Glutamatergic neuron (in vitro differentiated cells): ENCODE data around the gene UGT2B10. TPM values are rescaled to one million over a fixed set of nuclear protein-coding genes. Genes with fewer than 3 reads are reported as not detected.

Source experiments
- DNase-seq: peaks from one replicate; pipeline ENCODE4 v3.0.0; 2022
- H3K27ac Mint-ChIP-seq: one replicate; pipeline ENCODE4 v1.8.0; 2020; ENCODE audit warnings: mild to moderate bottlenecking, mixed read lengths, inconsistent platforms; ENCODE audit not compliant: unreplicated experiment
- H3K27me3 Mint-ChIP-seq: one replicate; pipeline ENCODE4 v1.8.0; 2020; ENCODE audit warnings: mild to moderate bottlenecking, moderate library complexity, mixed read lengths, inconsistent platforms; ENCODE audit not compliant: unreplicated experiment
- H3K36me3 Mint-ChIP-seq: one replicate; pipeline ENCODE4 v1.8.0; 2020; ENCODE audit warnings: mild to moderate bottlenecking, mixed read lengths, inconsistent platforms; ENCODE audit not compliant: unreplicated experiment
- H3K4me1 Mint-ChIP-seq: one replicate; pipeline ENCODE4 v1.8.0; 2020; ENCODE audit warnings: mild to moderate bottlenecking, low read depth, mixed read lengths, inconsistent platforms; ENCODE audit not compliant: unreplicated experiment
- H3K4me3 Mint-ChIP-seq: one replicate; pipeline ENCODE4 v1.8.0; 2020; ENCODE audit warnings: mild to moderate bottlenecking, mixed read lengths, inconsistent platforms; ENCODE audit not compliant: unreplicated experiment
- H3K9me3 Mint-ChIP-seq: one replicate; pipeline ENCODE4 v1.8.0; 2020; ENCODE audit warnings: mild to moderate bottlenecking, moderate library complexity, mixed read lengths, inconsistent platforms; ENCODE audit not compliant: unreplicated experiment
- CTCF ChIP-seq: fragments of 200-600 bp; sonication (generic); IDR thresholded peaks from one replicate; pipeline ENCODE4 v1.5.0; 2021; ENCODE audit not compliant: partially characterized antibody, unreplicated experiment
- total RNA-seq: library from RNA; stranded (reverse); fragmentation: NEBNext Ultra II Directional; extraction: Animal tissue kit (Norgen Biotek cat#: 25700); gene quantifications from one replicate; pipeline ENCODE4 v1.2.1, GENCODE V29; 2021; ENCODE audit not compliant: unreplicated experiment

The UGT2B10 gene
- total RNA-seq, 1 donor from 2014 or later, result not detected

- Mint-ChIP-seq H3K4me1 (no peaks in the 10 kb centered on the region), H3K9me3 (peaks cover under 1% of the 10 kb centered on the region), H3K27ac (no peak overlapping the region), H3K36me3 (no peaks in the 10 kb centered on the region), H3K27me3 (no peaks in the 10 kb centered on the region), H3K4me3 (no peak overlapping the region)
- no peak for DNase-seq
- no peak for TF ChIP-seq CTCF
Observed at GRCh38 chr4:68861057-68861456, 45.3 kb downstream of the UGT2B10 start.

GRCh38 chr4:68864438-68865187 lies 48.8 kb downstream of the UGT2B10 start:
- H3K4me1 Mint-ChIP-seq, result no peaks in the 10 kb centered on the region
- TF ChIP-seq CTCF, result no peak
- H3K27ac Mint-ChIP-seq, result no peak overlapping the region
- no peaks in the 10 kb centered on the region for H3K36me3 Mint-ChIP-seq
- H3K27me3 Mint-ChIP-seq, result no peaks in the 10 kb centered on the region
- H3K4me3 Mint-ChIP-seq, result no peak overlapping the region
- DNase-seq, result no peak
- H3K9me3 Mint-ChIP-seq, result peaks cover 2% of the 10 kb centered on the region

GRCh38 chr4:68865188-68865638 lies 49.4 kb downstream of the UGT2B10 start:
- no peaks in the 10 kb centered on the region for H3K4me1 Mint-ChIP-seq
- peaks cover 2% of the 10 kb centered on the region for H3K9me3 Mint-ChIP-seq
- H3K36me3 Mint-ChIP-seq, result no peaks in the 10 kb centered on the region
- no peak for DNase-seq
- no peak overlapping the region for H3K27ac Mint-ChIP-seq
- H3K4me3 Mint-ChIP-seq, result no peak overlapping the region
- no peak for TF ChIP-seq CTCF
- no peaks in the 10 kb centered on the region for H3K27me3 Mint-ChIP-seq

GRCh38 chr4:68865760-68866159 lies 50.0 kb downstream of the UGT2B10 start:
- no peak overlapping the region for H3K4me3 Mint-ChIP-seq

More at GRCh38 chr4:68865760-68866159, 50.0 kb downstream of the UGT2B10 start:
- no peaks in the 10 kb centered on the region for H3K36me3 Mint-ChIP-seq
- H3K9me3 Mint-ChIP-seq, result peaks cover 2% of the 10 kb centered on the region
- H3K27me3 Mint-ChIP-seq, result no peaks in the 10 kb centered on the region
- no peak overlapping the region for H3K27ac Mint-ChIP-seq
- TF ChIP-seq CTCF, result no peak
- no peak for DNase-seq
- H3K4me1 Mint-ChIP-seq, result no peaks in the 10 kb centered on the region
